NCI-H1092 (cell line): ENCODE results near the gene TMF1.
A peak's percentile ranks its signal among the peaks of the same experiment; 100 is the strongest.

ENCODE experiments used
- DNase-seq: peaks from one replicate; lab custom pipeline; 2025; lab: John Stamatoyannopoulos, UW

The TMF1 gene

DNA sequence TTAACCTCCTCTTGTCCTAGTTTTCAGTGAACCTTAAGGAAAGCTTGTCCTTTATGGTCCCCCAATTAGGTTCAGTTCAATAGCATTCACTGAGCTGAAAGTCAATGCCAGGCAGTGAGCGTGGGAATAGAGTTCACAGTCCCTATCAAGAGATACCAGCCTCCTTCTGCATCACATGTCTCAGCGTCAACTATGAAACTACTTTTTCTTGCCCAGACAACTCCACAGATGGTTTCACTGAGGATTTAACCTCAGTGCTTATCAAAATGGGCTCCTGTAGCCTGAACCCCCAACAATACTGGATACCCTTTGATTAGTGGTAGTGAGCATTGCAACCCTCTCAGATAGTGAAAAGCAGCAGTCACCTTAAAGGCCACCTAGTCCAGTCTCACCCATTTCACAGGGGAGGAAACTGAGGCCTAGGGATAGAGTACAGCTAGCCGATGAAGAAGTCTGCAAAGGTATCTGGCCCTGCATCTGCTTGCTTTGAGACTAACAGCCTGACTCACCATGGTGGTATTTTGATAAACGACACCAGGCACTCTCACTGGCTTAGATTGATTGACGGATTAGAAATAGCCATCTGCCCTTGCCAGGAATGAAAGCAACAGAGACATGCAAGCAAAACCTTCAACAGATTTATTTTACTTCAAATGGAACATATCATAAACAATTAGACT lies 29.6 kb upstream of the TMF1 start:
- no peak for DNase-seq

DNA sequence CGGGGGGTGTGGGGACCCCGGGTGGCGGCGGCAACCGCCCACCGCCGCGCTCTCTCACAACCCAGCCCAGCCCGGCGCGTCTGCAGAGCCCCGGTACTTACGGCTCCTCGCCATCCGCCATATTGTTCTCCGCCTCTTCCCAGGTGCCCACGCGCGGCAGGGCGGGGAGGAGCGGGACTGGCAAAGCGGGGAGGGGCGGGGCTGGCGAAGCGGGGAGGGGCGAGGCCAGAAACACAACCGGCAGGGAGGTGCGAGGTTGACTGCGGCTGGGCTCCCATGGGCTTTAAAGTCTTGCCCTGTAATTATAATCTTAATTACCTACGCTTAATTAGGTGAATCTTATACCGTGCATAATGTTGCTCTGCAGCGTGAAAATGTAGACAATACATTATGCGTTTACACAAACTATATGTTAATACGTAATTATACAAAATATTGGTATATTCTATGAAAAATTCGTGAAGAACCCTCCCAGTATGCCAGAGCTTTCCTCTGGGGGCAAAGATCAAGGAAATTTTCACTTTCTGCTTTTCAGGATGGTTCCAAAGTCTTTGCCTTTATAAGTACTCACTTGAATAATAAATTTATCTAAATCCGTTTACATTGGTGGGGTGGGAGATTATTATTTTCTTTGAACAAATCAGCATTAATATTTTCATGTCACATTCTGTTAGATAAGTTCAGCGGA lies 28.2 kb upstream of the TMF1 start, which contains the start of gene UBA3:
UBA3 (minus strand) TSS at position 133 of the 688 bp plus-strand sequence; CDS start at position 121, 12 bp downstream.
- peak; percentile 74 for DNase-seq

DNA sequence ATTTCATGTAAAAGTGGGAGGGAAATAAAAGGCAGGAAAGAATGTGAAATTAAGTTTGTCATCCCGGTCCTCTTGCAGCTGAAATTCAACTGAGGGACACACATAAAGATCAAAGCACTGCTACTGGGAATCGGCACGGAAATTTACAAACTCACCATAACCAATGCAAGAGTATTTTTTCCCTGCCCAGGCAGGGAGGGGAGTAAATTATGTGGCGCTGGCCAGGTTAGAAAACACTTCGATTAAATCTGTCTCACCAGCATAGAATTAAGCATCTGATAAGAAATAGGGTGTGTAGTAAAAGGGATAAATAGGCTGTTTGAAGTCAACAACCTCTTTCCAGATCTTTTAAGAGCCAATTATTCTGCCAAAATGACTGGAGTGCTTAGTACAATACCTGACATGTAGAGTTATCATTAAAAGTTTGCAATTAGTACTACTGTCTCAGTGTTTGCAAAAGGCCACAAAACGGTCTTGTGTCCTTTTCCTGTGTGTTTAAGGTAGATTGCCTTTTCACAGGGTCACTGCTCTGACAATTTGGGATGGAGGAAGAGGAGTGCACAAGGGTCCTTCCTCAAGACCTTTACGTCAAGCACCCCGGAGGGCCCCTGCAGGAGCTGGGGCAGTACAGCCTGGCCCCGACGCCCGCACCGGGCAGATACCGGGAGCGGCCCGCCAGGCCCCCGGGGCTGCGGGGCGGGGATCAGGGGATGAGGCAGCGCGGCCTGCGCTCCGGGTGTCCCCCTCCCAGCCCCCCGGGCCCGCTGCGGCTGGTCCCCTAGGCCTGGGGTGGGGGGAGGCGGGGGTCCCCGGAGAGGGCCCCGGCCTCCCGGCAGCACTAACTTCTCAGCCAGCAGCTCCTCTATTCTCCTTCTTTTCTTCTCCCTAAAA lies 27.4 kb upstream of the TMF1 start:
- no peak for DNase-seq

DNA sequence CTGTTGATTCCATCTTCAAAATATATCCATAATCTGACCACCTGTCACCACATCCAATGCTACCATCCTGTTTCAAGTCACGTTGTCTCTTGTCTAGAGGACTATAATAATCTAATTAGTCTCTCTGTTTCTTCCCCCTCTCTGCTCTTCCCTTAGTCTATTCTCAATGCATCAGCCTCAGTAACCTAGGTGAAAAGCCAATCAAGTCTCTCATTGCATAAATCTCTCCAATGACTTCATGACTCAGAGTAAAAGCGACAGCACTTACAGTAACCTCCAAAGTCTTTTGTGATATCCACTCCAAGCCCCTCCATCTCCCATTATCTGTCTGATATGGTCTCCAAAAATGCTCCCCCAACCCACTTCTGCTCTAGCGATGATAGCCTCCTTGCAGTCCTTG lies 20.8 kb upstream of the TMF1 start:
- DNase-seq, result no peak

DNA sequence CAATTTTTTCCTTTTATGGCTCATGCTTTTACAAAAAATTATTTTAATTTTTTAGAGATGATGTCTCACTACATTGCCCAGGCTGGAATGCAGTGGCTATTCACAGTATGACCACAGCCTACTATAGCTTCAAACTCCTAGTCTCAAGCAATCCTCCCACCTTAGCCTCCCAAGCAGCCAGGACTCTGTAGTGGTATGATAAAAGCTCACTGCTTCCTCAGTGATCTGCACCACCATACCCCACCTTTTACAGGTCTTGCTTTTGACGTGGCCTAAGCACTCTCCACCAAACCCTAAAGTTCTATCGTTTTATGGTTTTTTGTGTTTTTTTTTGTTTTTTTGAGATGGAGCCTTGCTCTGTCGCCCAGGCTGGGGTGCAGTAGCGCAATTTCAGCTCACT lies 14.0 kb upstream of the TMF1 start:
- DNase-seq, result no peak

DNA sequence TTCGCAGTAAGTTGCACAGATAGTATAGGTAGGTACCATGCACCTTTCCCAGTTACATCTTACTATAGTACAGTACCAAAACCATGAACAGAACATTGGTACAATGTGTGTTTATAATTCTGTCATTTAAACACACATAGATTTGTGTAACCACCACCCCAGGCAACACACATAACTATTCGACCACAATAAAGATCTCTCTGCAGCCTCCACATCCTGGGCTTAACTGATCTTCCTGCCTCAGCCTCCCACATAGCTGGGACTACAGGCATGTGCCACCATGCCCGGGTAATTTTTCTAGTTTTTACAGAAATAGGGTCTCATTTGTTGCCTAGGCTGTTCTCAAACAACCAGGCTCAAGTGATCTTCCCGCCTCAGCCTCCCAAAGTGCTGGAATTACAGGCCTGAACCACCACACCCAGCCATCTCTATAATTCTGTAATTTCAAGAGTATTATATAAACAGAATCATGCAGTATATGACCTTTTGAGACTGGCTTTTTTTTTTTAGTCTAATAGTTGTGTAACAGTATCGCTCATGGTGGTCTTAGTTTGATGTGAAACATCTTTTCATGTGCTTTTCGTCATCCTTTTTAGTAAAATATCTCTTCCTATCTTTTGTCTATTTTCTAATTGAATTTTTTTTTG lies 13.3 kb upstream of the TMF1 start:
- DNase-seq, result no peak

DNA sequence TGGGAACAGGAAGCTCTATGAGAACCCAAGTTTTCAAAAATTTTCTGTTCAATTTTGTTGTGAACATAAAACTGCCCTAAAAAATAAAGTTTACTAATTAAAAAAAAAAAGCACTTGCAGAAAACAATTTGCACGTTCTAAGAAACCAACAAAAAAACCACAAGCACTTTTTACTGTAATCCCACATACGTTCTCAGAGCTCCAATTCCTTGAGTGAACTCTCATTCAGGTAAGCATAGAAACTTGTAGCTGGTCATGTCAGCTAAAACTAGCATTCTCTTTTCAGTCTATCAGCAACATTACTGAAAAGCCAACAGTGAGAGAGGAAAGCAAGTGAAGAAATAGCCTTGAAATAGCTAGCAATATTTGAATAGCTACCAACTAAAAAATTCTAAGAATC lies 11.5 kb upstream of the TMF1 start:
- DNase-seq, result no peak

DNA sequence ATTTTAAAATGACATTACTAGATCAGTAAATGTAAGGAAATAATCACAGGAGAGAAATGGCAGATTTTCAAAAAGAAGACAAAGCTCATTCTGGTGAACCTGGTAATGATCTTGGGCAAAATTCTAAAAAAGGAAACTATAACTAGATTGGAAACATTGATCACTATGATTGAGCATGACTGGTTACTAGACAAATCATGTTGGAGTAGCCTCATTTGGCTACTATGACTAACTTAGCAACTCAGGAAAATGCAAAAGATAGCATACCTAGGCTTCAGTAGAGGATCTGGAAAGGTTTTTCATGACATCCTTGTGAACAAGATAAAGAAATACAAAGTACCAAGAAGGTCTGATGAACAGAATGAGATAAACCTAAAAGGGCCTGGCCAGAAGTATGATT lies 7.6 kb upstream of the TMF1 start:
- no peak for DNase-seq

DNA sequence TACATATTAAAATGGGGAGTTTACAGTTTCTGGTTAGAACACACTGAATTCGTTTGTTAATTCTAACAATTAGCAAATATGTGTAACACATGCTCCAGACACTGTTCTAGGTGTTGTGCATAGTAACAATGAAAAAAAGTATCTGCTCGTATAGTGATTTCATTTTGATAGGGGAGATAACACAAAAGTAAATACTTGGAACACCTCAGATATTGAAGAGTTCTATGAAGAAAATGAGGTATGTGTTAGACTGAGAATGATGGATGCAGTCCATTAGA lies 6.8 kb upstream of the TMF1 start:
- no peak for DNase-seq

DNA sequence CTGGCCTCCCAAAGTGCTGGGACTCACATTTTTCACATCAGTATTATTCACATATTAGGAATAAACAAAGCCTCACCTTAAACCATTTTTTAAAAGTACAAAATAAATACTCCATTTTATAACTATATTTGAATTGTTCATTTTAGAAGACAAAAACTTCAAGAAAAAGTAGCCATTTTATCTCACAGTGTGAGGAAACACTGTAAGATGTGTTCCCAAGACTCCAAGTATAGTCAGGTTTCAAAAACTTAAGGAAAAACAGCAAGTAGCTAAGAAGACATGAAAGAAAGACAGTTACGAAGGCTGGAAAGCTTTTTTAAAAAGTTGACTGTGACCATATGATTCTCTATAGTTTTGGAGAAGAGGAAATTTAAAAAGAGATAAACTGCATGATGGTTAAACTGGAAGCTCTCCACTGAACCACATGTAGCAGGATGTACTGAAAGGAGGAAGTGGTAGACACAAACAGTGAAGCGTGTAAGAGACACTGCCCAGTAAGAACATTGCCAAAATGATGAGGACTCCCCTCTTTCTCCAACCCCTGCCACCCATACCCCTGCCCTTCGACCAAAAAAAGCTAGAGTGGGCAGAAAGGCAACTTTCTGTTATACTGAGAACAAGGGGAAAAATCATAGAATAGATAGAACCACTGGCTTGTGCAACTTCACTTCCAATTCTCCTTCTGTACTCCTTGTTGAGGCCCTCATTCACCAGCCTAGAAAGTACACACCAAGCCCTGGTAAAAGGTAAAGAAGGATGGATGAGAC lies 6.2 kb upstream of the TMF1 start:
- no peak for DNase-seq

DNA sequence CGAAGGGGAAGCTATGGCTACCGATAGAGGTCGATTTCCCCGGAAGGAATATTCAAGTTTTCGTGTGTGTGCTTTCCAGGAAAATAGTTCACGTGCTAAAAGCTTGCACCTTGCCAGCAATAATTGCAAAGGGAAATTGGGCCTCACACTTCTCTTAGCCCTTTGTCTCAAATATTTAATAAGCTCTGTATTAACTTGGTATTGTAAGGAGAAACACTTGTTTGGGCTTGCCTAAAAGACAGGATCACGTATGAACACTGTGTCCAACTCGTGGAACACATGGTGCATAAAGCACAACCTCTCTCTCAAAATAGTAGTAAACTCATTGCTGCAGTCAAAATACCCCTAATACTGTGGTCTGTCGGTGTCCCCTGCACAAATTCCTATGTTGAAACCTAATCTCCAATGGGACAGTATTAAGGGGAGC lies 352 bp upstream of the TMF1 start:
- no peak for DNase-seq

DNA sequence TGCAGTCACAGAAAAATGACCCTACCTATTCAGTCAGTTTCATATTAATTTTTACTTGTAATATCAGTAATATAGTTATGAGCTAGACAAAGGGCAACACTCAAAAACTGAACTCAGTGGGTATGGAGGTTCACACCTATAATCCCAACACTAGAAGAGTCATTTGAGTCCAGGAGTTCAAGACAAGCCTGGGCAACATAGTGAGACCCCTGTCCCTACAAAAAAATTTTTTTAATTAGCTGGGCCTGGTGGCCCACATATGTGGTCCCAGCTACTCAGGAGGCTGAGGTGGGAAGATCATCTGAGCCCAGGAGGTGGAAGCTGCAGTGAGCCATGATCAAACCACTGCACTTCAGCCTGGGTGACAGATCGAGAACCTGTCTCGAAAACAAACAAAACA lies 3.1 kb downstream of the TMF1 start:
- DNase-seq, result no peak

DNA sequence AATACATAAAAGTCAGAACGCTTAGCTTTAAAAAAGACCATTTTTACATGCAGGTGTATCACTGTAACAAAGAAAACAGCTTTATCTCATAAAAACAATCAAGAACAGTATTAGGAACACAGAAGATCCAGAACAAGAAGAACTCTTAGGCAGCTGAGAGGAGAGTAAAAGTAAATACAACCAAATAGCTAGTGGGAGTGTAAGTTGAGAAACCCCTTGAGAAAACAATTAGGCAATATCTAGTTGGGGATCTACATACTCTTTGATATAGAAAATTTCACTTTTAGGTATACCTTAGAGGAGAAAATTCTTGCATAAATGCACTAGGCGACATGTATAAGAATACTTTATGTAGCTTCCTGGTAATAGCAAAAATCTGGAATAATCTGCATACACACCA lies 7.5 kb downstream of the TMF1 start:
- no peak for DNase-seq

DNA sequence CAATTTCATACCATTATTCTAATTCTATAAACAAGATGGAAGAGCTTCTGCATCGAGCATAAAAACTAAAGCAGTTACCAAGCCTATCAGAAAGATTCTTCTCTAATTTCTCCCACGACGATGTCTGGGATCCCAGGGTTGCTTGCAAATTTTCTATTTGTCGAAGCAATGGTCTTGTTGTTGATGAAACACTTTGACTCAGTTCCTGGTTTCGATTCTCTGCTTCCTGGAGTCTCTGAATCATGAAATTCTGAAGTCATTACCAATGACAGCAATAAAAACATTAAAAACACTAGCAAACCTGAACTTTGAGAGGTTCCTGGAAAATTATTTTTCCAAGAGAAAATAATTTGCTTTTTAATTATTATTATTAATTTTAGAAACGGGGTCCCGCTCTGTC lies 18.7 kb downstream of the TMF1 start:
- no peak for DNase-seq

DNA sequence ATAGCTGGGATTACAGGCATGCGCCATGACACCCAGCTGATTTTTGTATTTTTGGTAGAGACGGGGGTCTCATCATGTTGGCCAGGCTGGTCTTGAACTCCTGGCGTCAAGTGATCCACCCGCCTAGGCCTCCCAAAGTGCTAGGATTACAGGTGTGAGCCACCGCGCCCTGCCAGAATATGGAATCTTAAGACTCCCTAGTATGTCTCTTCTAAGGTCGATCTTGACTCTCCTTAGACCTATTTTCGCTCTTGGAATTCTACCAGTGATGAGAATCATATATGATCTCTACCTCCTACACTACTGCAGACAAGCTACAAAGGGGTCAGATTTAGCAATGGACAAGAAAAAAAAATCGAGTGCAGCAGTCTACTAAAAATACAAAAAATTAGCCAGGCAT lies 19.4 kb downstream of the TMF1 start:
- no peak for DNase-seq

DNA sequence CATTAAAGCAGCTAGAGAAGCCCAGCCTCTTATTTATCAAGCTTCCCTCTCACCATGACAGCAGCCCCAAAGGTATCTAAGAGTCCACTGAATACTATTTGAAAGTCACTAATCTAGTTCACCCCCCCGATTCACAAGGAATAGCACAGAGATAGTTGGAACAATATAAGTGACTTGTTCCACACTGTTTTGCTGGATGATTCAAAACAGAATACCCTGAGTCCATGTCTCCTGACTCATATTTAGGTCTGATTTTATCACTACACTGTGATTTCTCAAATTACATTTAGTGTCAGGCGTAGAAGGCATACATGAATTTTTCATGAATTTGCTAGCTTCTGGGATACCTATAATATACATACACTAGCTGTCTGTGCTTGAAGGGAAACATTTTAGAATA lies 20.0 kb downstream of the TMF1 start:
- no peak for DNase-seq

DNA sequence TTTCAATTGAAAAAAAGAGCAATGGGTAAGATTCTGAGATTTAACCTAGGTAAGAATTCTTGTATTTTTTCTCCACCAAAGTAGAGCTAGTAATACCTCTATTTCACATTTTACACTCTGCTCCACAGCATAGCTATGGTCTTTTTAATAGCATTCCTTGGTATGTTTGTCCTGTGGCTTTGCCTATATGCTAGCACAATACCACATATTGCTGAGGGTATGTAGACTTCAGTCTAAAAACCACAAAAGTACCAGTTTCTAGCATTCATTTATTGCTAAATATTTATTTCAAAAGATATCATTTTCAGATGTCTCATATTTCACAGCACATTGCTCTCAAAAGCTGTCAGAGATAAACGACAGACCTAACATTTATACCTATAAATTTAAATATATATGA lies 20.5 kb downstream of the TMF1 start:
- DNase-seq, result no peak

DNA sequence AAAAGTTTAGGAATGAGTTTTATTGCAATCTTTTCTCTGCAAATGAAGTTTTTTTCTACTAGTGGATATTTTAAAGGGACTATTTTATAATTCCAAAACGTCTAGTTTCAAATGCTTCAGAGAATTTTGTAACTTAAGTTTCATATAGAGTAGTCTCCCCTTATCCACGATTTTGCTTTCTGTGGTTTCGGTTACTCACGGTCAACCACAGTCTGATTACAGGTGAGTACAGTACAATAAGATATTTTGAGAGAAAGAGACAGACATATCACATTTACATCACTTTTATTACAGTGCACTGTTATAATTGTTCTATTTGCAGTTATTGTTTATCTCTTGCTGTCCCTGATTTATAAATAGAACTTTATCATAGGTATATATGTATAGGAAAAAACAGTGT lies 31.3 kb downstream of the TMF1 start:
- no peak for DNase-seq

DNA sequence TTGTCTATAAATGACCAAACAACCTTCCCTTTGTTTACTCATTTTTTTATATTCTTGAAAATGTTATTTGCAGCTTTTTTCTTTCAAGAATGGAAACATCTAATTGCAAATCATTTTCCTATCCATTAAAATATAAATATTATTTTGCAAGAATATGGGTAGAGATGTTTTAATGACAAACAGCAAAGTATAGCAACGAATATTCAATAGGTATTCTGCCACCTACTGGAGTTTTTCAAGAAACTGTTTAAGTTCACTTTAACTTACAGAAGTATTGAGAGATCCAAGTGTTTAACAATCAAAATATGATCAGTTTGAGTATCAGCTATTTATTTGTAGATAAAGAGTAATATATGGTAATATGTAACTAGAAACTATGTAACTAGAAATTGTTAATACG lies 31.7 kb downstream of the TMF1 start:
- DNase-seq, result no peak

DNA sequence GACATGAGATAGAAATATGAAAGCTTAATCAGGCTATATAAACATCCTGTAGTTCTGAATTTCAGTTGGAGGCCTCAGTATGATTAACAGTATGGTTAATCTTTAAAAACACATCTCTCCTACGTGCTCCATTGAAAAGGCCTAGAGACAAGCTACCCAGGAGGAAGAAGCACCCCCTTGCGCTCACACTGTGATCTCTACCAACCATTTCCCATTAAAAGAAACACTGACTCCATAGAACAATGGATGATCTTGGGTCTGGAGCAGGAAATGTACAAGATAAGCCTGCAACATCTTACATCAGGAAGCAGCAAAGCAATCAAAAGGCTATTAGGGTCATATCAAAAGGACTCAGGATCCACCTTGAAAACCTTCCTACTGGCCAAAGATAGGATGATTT lies 35.2 kb downstream of the TMF1 start:
- no peak for DNase-seq

DNA sequence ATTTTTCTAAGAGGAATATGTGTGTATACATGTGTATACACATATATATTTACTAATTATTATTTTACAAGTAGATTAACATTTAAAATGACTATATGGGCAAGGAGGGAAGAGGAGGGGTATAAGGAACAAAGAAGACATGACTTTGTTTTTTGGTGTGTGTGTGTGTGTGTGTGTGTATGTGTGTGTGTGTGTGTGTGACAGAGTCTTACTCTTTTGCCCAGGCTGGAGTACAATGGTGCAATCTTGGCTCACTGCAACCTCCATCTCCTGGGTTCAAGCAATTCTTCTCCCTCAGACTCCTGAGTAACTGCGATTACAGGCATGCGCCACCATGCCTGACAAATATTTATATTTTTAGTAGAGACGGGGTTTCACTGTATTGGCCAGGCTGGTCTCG lies 36.0 kb downstream of the TMF1 start:
- DNase-seq, result no peak

DNA sequence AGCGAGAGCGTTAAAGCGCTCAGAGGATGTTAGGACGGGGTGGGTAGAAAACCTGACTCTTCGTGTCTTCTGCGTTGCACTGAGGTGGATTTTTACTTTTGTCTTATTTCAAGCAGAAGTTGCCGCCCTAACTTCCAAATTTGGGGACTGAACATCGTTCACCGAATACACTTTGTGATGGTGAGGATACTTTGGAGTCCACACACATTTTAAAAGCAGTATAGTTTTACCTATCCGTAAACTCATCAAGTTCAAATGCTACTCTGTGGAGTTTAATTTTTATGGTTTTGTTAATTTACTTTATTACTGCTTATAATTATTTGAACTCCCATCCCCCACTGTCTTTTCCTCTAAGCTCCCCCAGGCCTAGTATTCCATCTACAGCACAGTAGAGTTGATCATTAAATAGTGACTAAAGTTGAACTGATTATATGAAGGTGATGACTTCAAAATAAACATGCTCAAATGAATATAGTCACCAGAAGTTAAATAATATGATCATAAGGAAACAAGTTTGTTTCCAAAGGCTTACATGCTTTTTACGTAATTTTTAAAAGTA lies 38.0 kb downstream of the TMF1 start:
- DNase-seq, result no peak
